HG03342 (cell line): ENCODE measurements around the gene PGAP2.
"Not testable (repeated sequence)": the region's sequence is repeated elsewhere in the genome, so short reads cannot be mapped to it uniquely, and the experiment has no call there.

Experiments
- ATAC-seq: cut with Tn5 transposase; IDR thresholded peaks from one replicate; pipeline ENCODE4 v1.9.1; 2021; ENCODE audit warnings: mild to moderate bottlenecking, moderate library complexity; ENCODE audit not compliant: unreplicated experiment

PGAP2 gene

GRCh38 chr11:3803726-3804495 is 4.4 kb upstream of the PGAP2 start:
- no peak for ATAC-seq

DNA sequence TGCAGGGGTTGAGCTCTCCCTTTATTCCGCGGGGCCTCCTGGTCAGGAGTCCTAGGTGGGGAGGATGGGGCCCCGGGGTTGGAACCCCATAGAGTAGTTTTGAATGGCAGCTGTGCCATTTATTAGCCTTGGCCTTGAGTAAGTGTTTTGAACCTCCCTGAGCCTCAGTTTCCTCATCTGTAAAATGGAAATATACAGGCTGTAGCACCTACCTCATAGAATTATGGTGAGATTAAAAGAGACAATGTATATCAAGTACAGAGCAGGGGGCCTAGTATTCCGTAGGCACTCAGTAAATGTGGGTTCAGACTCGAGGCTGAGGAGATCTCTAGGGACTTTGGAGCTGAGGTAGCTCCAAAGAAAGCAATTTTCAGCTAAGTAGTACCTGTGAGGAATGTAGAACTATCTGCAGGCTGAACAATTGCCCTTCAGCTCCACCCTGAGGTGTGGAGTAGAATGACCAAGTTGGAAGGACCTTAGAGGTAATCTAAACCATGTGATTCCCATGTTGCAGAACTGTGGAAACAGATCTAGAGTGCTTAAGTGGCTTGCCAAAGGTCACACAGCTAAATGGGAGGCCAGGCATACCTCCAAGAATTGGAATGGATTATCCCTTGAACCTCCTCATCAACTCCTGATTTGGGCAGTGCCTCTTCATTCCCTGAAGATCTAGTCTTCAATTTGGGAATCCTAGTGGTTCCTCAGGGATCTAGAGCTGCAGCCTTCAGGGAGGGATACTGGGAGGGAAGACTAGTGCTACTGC is 682 bp downstream of the PGAP2 start:
- ATAC-seq = peak; percentile 78

- no peak for ATAC-seq
Observed at GRCh38 chr11:3809624-3809928, 1.2 kb downstream of the PGAP2 start.

GRCh38 chr11:3810446-3810845 is 2.1 kb downstream of the PGAP2 start:
- no peak for ATAC-seq

- no peak for ATAC-seq
Observed at GRCh38 chr11:3810951-3811350, 2.6 kb downstream of the PGAP2 start.

DNA sequence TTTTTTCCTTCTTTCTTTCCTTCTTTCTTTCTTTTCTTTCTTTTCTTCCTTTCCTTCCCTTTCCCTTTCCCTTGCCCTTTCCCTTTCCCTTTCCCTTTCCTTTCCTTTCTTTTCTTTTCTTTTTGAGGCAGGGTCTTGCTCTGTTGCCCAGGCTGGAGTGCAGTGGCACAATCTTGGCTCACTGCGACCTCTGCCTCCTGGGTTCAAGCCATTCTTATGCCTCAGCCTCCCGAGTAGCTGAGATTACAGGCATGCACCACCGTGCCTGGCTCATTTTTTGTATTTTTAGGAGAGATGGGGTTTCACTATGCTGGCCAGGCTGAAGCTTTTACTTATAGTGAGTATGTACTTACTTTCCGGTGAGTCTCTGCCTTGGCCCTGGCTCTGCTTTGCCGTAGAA is 6.5 kb downstream of the PGAP2 start:
- not testable (repeated sequence) for ATAC-seq

- no peak for ATAC-seq
Observed at GRCh38 chr11:3815845-3816244, 7.5 kb downstream of the PGAP2 start.

GRCh38 chr11:3816673-3817072 is 8.3 kb downstream of the PGAP2 start:
- no peak for ATAC-seq

DNA sequence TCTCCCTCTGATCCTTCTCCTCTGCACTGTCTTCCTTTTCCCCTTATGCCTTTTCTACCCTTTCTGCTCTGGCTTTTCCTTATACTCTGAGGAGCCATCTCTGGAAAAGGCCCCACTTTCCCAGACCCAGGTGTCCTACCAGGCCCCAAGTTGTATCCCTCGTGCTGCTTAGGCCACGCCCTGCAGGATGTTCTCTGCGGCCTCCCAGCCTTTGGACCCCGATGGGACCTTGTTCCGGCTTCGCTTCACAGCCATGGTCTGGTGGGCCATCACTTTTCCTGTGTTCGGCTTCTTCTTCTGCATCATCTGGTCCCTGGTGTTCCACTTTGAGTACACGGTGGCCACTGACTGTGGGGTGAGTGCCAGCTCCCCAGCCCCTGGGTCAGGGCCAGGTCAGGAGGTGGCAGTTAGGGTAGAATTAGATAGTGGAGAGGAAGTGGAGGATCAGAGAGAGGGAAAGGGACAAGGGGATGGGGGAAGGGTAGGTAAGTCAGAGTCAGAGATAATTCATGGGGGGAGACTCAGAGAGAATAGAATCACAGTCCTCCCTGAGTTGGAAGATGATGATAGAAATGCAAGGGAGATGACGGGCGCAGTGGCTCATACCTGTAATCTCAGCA is 8.9 kb downstream of the PGAP2 start:
- ATAC-seq = no peak

- ATAC-seq = no peak
Observed at GRCh38 chr11:3820971-3821370, 12.6 kb downstream of the PGAP2 start.

GRCh38 chr11:3822312-3822711 is 14.0 kb downstream of the PGAP2 start:
- no peak for ATAC-seq

- ATAC-seq = no peak
Observed at GRCh38 chr11:3823303-3823702, 14.9 kb downstream of the PGAP2 start.

DNA sequence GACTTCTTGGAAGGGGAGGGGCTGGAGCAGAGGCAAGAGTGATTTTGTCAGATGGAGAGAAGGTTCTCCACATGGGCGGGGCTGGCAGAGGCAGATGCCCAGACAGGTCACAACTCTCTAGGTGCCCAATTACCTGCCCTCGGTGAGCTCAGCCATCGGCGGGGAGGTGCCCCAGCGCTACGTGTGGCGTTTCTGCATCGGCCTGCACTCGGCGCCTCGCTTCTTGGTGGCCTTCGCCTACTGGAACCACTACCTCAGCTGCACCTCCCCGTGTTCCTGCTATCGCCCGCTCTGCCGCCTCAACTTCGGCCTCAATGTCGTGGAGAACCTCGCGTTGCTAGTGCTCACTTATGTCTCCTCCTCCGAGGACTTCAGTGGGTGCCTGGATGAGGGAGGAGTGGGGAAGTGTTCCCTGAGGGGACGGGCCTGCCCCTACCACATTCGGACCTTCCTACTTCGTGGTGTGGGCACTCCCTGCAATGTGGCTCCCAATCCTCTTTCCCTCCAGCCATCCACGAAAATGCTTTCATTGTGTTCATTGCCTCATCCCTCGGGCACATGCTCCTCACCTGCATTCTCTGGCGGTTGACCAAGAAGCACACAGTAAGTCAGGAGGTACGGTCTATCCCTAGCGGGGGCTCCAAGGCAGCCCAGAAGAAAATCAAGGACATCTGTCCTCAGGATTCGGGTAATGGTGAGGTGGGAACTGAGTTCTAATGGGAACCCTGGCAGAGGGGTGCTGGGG is 15.6 kb downstream of the PGAP2 start:
- ATAC-seq = no peak

DNA sequence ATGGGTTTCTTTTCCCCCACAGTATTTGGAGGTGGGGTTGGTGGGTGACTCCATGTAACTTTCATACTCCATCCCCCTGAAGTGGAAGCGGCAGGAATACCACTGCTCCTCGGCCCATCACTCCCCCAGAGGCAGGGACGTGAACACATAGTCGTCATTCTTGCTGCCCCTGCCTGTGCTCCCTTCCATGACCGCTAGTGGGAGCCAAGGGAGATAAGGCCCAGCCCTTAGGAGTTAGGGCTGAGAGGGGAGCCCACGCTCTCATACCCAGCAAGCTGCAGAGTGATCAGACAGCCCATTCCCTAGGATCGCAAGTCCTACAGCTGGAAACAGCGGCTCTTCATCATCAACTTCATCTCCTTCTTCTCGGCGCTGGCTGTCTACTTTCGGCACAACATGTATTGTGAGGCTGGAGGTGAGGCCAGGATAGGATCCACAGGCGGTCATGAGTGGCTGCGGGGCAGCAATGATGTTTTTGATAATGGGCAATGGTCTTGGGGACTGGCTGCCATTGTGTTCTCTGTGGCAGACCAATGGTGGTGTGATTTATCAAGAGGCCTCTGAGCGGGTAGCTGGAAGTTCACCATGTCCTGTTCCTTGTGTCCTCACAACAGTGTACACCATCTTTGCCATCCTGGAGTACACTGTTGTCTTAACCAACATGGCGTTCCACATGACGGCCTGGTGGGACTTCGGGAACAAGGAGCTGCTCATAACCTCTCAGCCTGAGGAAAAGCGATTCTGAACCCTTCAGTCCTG is 16.5 kb downstream of the PGAP2 start:
- ATAC-seq = peak; percentile 88

DNA sequence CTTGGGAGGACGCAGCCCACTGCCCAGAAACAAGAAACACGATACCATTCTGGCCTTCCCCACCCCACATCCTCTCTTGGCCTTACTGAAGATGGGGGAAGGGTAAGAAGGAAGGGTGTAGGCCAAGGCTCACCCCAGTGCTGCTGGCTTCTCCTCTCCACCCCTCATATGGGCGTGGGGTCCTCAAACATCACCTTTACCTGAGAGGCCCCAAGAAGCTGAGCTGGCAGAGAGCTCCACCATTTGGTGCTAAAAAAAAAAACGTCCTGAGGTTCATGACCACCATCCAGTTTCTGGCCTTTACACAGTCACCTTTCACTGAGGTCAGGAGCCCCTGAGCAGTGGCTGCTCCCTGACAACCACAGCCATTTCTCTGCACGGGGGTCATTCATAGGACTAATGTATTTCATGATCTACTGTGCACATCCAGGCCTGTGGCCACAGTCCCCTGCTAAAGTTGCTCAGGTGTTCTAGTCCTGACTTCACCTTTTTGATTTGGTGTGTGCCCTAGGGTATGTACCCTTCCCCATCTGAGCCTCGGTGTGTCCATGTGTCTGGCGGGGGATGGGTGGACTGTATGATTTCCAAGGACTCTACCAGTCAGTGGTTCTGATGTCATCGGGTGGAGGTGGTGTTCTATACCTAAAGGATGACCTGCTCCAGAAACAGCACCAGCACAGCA is 17.3 kb downstream of the PGAP2 start:
- no peak for ATAC-seq

DNA sequence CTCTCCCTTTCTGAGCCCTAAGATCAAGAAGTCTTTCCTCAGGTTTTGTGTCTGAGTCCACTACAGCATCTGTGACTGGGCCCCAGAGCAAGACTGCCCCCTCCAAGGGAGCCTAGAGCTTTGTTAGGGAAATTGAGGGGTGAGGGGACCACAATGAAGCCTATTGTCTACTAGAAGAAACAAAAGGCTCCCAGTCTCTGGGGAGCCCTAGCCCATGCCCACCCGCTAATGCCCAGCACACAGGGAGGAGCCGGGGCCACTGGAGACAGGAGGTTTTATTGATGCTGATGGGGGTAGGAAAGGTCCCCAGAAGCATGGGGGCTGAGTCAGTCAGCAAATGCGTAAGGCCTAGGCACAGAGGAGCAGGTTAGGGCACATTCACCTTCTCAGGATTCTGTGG is 18.4 kb downstream of the PGAP2 start:
- no peak for ATAC-seq

GRCh38 chr11:3827434-3828186 is 19.2 kb downstream of the PGAP2 start:
- no peak for ATAC-seq

DNA sequence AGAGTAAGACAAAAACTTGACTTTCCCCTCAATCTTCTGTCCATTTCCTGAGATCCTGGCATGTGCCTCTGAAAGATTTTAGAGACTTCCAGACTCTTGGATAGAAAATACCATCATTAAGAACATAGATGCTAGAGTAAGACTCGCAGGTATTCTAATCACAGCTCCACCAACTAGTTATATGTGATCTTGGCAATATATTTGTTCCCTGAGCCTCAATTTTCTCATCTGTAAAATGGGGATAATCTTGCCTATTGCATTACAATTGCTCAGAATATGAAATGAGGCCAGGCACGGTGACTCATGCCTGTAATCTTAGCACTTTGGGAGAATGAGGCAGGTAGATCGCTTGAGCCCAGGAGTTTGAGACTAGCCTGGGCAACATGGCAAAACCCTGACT is 21.7 kb downstream of the PGAP2 start:
- ATAC-seq = no peak

GRCh38 chr11:3830730-3831129 is 22.4 kb downstream of the PGAP2 start:
- ATAC-seq = no peak
